Measurements from ENCODE around the gene RFX6.

RFX6 gene

GRCh38 chr6:116974526-116975316 is 97.7 kb downstream of the RFX6 start:
- DNase-seq, result no peak

- DNase-seq, result no peak
Measured at GRCh38 chr6:116975600-116975999, 98.6 kb downstream of the RFX6 start.

- DNase-seq, result no peak
Measured at GRCh38 chr6:116979560-116979959, 102.5 kb downstream of the RFX6 start.
